ENCODE measurements around the gene CNN3. TPM values are rescaled to one million over a fixed set of nuclear protein-coding genes. Genes with fewer than 3 reads are reported as not detected.

Gene CNN3
- total and polyA plus RNA-seq, 9 donors = 294 to 507 (median 369) TPM

DNA sequence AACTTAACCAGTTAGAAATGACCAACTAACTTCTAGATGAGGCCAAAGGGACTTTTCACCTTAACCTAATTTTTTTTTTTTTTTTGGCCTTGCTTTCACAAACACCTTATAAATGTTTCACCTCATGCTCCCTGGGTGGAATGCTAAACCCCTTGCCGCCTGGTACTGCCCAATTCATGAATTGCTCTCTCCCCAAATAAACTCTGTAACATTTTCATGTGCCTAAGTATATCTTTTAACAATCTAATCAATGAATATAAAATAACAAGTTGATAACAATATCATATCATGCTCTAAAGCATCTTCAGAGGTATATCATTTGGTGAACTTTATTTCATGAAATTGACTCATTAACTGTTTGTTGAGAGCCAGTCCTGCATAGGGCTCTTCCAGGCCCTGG lies 10.9 kb upstream of the CNN3 start:
- H3K4me1 ChIP-seq (ENCODE audit: control insufficient read depth, insufficient read depth, low read length) = peaks cover 6% of the 10 kb centered on the region
- no CpG with 5 or more reads among the region's 1 CpG for WGBS (ENCODE audit: insufficient coverage)
- H3K27me3 ChIP-seq (ENCODE audit: control insufficient read depth, insufficient read depth, low read length) = no peaks in the 10 kb centered on the region
- H3K9me3 ChIP-seq (replicated peaks; ENCODE audit: control insufficient read depth, low read depth, low read length) = no peaks in the 10 kb centered on the region
- H3K4me3 ChIP-seq (ENCODE audit: low read length) = no peak overlapping the region
- H3K27ac ChIP-seq (ENCODE audit: low read length) = peak overlapping the region; percentile 82
- DNase-seq = no peak
- H3K36me3 ChIP-seq (ENCODE audit: control insufficient read depth, insufficient read depth, low read length) = peaks cover 4% of the 10 kb centered on the region

DNA sequence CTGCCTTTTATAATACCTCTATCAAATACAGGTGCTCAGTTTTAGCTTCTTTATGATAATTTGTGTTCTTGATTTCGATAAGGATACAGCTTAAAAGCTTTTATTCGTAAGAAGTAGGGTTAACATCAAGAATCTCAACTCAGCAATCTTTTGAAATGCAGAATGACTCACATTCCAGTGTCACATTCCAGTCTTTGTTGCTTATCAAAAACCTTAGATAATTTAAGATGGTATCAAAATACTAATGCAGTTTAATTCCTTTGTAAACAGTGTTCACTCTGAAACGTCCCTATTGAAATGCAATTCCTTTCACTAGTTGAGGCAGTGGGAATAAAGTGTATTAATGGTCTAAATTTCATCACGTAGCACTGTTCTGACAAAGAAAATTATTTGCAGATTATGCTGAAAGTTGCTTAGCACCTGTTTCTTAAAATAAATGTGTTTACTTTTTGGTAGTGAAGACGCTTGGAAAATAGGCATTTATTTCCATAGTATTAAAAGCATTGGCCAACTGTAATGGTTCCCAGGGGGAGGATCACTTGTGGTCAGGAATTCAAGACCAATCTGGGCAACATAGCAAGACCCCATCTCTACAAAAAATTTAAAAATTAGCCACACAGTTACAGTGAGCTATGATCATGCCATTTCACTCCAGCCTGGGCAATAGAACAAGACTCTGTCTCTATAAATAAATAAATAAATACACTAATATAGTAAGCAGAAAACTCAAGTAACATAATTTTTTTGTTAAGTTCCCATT lies 10.1 kb upstream of the CNN3 start:
- Histone ChIP-seq H3K4me3 (ENCODE audit: low read length) (no peak overlapping the region), H3K27me3 (ENCODE audit: control insufficient read depth, insufficient read depth, low read length) (no peaks in the 10 kb centered on the region), H3K4me1 (ENCODE audit: control insufficient read depth, insufficient read depth, low read length) (peaks cover 6% of the 10 kb centered on the region), H3K9me3 (replicated peaks; ENCODE audit: control insufficient read depth, low read depth, low read length) (no peaks in the 10 kb centered on the region), H3K27ac (ENCODE audit: low read length) (no peak overlapping the region), H3K36me3 (ENCODE audit: control insufficient read depth, insufficient read depth, low read length) (peaks cover 7% of the 10 kb centered on the region)
- DNase-seq = no peak
- 71% methylated on average over 1 of the region's 5 CpGs for WGBS (ENCODE audit: insufficient coverage)

DNA sequence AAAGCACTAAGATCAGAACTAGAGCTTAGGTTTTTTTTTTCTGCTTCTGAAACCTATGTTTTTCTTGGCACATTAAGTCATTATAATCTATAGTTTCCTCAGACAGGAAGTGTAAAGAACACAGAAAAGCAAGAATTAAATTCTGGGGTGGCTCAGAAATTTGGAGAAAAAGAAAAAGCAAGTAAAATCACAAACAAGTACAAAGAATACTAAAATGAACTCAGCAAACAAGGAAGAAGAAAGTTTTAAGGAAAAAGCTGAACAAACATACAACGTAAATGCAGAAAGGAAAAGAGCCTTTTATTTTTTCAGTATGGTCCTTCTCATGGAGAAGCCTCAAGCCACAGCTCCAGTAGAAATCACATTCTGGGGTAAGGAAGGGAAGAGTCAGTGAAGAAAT lies 8.6 kb upstream of the CNN3 start:
- Histone ChIP-seq H3K27ac (ENCODE audit: low read length) (no peak overlapping the region), H3K36me3 (ENCODE audit: control insufficient read depth, insufficient read depth, low read length) (peaks cover 10% of the 10 kb centered on the region), H3K27me3 (ENCODE audit: control insufficient read depth, insufficient read depth, low read length) (no peaks in the 10 kb centered on the region), H3K9me3 (replicated peaks; ENCODE audit: control insufficient read depth, low read depth, low read length) (no peaks in the 10 kb centered on the region), H3K4me3 (ENCODE audit: low read length) (no peak overlapping the region), H3K4me1 (ENCODE audit: control insufficient read depth, insufficient read depth, low read length) (peaks cover 6% of the 10 kb centered on the region)
- DNase-seq = no peak
- WGBS (ENCODE audit: insufficient coverage) = no CpG with 5 or more reads among the region's 1 CpG

DNA sequence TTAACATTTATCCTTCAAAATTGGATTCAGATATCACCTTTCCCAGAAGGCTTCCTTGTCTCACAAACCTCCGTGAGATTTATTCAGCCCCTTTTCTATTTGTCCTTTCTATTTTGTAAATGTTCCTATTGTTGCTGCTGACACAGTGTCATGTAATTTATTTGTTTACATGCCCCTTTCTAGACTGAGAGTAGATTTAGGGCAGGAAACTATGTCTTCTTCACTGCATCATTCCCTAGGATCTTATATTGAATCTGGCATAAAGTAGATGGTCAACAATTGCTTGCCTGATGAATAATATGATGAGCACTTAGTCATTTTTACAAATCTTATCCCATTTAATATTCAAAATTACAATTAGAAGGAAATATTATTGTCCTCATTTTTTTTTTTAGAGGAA lies 8.1 kb upstream of the CNN3 start:
- Histone ChIP-seq H3K4me1 (ENCODE audit: control insufficient read depth, insufficient read depth, low read length) (peaks cover 6% of the 10 kb centered on the region), H3K9me3 (replicated peaks; ENCODE audit: control insufficient read depth, low read depth, low read length) (no peaks in the 10 kb centered on the region), H3K27me3 (ENCODE audit: control insufficient read depth, insufficient read depth, low read length) (no peaks in the 10 kb centered on the region), H3K4me3 (ENCODE audit: low read length) (no peak overlapping the region), H3K36me3 (ENCODE audit: control insufficient read depth, insufficient read depth, low read length) (peaks cover 10% of the 10 kb centered on the region), H3K27ac (ENCODE audit: low read length) (no peak overlapping the region)
- WGBS (ENCODE audit: insufficient coverage) = no CpG with 5 or more reads among the region's 1 CpG
- DNase-seq = no peak

GRCh38 chr1:94934551-94934950 lies 7.6 kb upstream of the CNN3 start:
- no CpG with 5 or more reads among the region's 2 CpGs for WGBS (ENCODE audit: insufficient coverage)
- no peak overlapping the region for H3K27ac ChIP-seq (ENCODE audit: low read length)
- H3K9me3 ChIP-seq (replicated peaks; ENCODE audit: control insufficient read depth, low read depth, low read length) = no peaks in the 10 kb centered on the region
- peaks cover 10% of the 10 kb centered on the region for H3K4me1 ChIP-seq (ENCODE audit: control insufficient read depth, insufficient read depth, low read length)
- H3K27me3 ChIP-seq (ENCODE audit: control insufficient read depth, insufficient read depth, low read length) = no peaks in the 10 kb centered on the region
- peaks cover 10% of the 10 kb centered on the region for H3K36me3 ChIP-seq (ENCODE audit: control insufficient read depth, insufficient read depth, low read length)
- no peak for DNase-seq
- no peak overlapping the region for H3K4me3 ChIP-seq (ENCODE audit: low read length)

DNA sequence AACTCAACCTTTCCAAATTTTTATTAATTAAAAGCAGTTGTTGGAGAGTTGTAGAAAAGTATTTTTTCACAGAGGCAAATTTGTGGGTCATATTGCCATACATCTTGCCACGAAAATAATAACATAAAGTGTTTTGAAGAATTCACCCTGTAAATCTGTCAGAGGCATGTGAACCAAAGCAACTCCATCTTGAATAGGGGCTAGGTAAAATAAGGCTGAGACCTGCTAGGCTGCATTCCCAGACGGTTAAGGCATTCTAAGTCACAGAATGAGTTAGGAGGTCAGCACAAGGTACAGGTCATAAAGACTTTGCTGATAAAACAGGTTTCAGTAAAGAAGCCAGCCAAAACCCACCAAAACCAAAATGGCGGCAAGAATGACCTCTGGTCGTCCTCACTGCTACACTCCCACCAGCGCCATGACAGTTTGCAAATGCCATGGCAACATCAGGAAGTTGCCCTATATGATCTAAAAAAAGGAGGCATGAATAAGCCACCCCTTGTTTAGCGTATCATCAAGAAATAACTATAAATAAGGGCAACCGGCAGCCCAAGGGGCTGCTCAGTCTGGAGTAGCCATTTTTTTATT lies 4.4 kb upstream of the CNN3 start:
- Histone ChIP-seq H3K9me3 (replicated peaks; ENCODE audit: control insufficient read depth, low read depth, low read length) (no peaks in the 10 kb centered on the region), H3K36me3 (ENCODE audit: control insufficient read depth, insufficient read depth, low read length) (peaks cover 10% of the 10 kb centered on the region), H3K27me3 (ENCODE audit: control insufficient read depth, insufficient read depth, low read length) (no peaks in the 10 kb centered on the region), H3K4me1 (ENCODE audit: control insufficient read depth, insufficient read depth, low read length) (peaks cover 22% of the 10 kb centered on the region), H3K4me3 (ENCODE audit: low read length) (no peak overlapping the region), H3K27ac (ENCODE audit: low read length) (no peak overlapping the region)
- WGBS (ENCODE audit: insufficient coverage) = 100% methylated on average over 2 of the region's 7 CpGs
- no peak for DNase-seq

DNA sequence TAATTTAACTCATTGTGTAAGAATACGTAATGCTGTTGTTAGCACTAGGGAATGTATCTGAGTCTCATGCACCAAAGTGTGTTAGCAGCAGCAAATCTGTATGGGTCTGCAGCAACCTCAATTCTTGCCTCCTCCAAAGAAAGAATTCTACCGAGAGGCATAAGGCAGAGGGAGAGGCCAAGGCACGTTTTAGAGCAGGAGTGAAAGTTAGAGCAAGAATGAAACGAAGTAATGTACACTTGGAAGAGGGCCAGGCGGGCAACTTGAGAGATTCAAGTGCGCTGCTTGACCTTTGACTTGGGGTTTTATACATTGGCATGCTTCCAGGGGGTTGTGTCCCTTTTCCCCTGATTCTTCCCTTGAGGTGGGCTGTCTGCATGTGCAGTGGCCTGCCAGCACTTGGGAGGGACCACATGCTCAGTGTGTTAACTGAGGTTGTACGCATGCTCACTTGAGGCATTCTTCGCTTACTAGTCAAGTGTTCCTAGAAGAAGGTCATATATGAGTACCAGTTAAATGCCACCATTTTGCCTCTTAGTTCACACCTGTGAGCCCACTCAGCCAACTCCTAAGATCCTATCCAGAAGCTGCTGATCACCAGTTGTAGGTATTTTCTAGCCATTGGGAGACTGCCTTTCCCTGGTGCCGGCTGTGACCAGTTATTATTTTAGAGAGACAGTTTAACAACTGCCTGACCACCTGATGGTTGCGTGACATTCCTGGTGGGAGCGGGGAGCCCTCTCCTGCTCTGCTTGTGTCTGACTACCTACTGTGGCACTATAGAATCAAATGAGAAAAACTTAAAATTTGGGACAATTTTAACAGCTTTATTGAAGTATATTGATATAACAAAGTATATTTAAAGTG lies 2.7 kb upstream of the CNN3 start:
- 34% methylated on average over 5 of the region's 11 CpGs for WGBS (ENCODE audit: insufficient coverage)
- Histone ChIP-seq H3K9me3 (replicated peaks; ENCODE audit: control insufficient read depth, low read depth, low read length) (no peaks in the 10 kb centered on the region), H3K4me3 (ENCODE audit: low read length) (no peak overlapping the region), H3K4me1 (ENCODE audit: control insufficient read depth, insufficient read depth, low read length) (peaks cover 22% of the 10 kb centered on the region), H3K27me3 (ENCODE audit: control insufficient read depth, insufficient read depth, low read length) (no peaks in the 10 kb centered on the region), H3K36me3 (ENCODE audit: control insufficient read depth, insufficient read depth, low read length) (peaks cover 10% of the 10 kb centered on the region), H3K27ac (ENCODE audit: low read length) (peak overlapping the region; percentile 8)
- DNase-seq = peak; percentile 44

GRCh38 chr1:94928293-94928939 lies 1.5 kb upstream of the CNN3 start:
- H3K27ac ChIP-seq (ENCODE audit: low read length) = peak overlapping the region; percentile 98
- peaks cover 31% of the 10 kb centered on the region for H3K4me1 ChIP-seq (ENCODE audit: control insufficient read depth, insufficient read depth, low read length)
- H3K9me3 ChIP-seq (replicated peaks; ENCODE audit: control insufficient read depth, low read depth, low read length) = no peaks in the 10 kb centered on the region
- no peaks in the 10 kb centered on the region for H3K27me3 ChIP-seq (ENCODE audit: control insufficient read depth, insufficient read depth, low read length)
- H3K4me3 ChIP-seq (ENCODE audit: low read length) = peak overlapping the region; percentile 12
- peaks cover 13% of the 10 kb centered on the region for H3K36me3 ChIP-seq (ENCODE audit: control insufficient read depth, insufficient read depth, low read length)
- WGBS (ENCODE audit: insufficient coverage) = 66% methylated on average over 3 of the region's 7 CpGs
- peak; percentile 45 for DNase-seq

DNA sequence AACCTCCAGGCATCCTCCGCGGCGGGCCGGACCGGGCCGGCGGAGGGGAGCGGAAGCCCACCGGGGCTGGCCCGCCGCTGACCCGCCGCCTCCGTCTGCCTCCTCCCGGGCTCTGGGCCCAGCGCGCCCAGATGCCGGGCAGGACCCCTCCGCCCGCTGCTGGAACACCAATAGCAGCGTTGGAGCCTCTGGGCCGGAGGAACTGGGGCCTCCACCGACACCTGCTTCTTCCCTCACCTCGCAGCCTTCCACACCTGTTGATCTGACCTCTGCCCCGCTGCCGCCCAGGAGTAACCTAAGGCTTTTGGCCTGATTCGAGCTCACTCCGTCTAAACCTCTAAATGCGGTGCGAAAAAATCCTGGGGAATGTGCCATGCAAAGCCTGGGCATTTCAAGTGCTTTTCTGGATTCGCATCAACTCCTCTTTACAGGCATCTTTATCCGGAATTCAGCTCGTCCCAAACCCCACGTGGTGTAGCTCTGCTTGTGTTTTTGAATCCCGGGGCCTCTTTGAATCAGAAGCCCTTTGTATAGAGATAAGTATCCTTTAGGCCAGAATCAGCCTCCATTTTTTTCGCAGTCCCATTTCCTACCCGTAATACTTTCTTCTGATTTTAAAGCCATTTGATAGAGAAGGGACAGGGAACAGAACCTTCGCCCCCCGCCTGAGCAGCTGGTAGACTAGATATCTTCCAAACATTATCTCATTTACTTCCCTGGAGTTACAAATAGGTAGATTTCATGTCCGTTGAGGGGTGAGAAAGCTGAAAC lies 680 bp upstream of the CNN3 start:
- H3K27ac ChIP-seq (ENCODE audit: low read length) = peak overlapping the region; percentile 98
- H3K4me1 ChIP-seq (ENCODE audit: control insufficient read depth, insufficient read depth, low read length) = peaks cover 37% of the 10 kb centered on the region
- peaks cover 15% of the 10 kb centered on the region for H3K36me3 ChIP-seq (ENCODE audit: control insufficient read depth, insufficient read depth, low read length)
- H3K4me3 ChIP-seq (ENCODE audit: low read length) = peak overlapping the region; percentile 61
- no peaks in the 10 kb centered on the region for H3K27me3 ChIP-seq (ENCODE audit: control insufficient read depth, insufficient read depth, low read length)
- H3K9me3 ChIP-seq (replicated peaks; ENCODE audit: control insufficient read depth, low read depth, low read length) = no peaks in the 10 kb centered on the region
- 1% methylated on average over 31 of the region's 40 CpGs for WGBS (ENCODE audit: insufficient coverage)
- peak; percentile 83 for DNase-seq
